Testis (tissue), 3 donors: ENCODE results near the gene IQCN. TPM values are rescaled to one million over a fixed set of nuclear protein-coding genes. Genes with fewer than 3 reads are reported as not detected.

Source experiments
- DNase-seq: peaks from one replicate; pipeline ENCODE4 v3.0.0-alpha.2; 2019
- H3K27ac ChIP-seq, 2 donors: fragments of 200-600 bp; sonication (generic); one replicate each; pipeline ENCODE4 v1.5.1; 2019
- H3K27me3 ChIP-seq: fragments of 200-600 bp; sonication (generic); one replicate; pipeline ENCODE4 v1.5.1; 2019
- H3K36me3 ChIP-seq: fragments of 200-600 bp; sonication (generic); one replicate; pipeline ENCODE4 v1.5.1; 2017; ENCODE audit warnings: low read depth; ENCODE audit errors: missing control alignments
- H3K4me1 ChIP-seq: fragments of 200-600 bp; sonication (generic); one replicate; pipeline ENCODE4 v1.5.1; 2019
- H3K4me3 ChIP-seq, 2 donors: fragments of 200-600 bp; sonication (generic); one replicate each; pipeline ENCODE4 v1.5.1; 2017 to 2019
- H3K9me3 ChIP-seq: fragments of 200-600 bp; sonication (generic); one replicate; pipeline ENCODE4 v1.5.1; 2017
- POLR2A ChIP-seq: fragments of 450-650 bp; IDR thresholded peaks from one replicate; pipeline ENCODE4 v1.6.1; 2017; ENCODE audit warnings: antibody characterized with exemption, mild to moderate bottlenecking, moderate library complexity
- WGBS, 2 donors: methylation state at CpG; one replicate each; pipeline ENCODE4 v1.1.5; 2018; 5-methylcytosine and 5-hydroxymethylcytosine counted together
- intact Hi-C: fragments of 100-400 bp; cut with DNase I; formaldehyde crosslinking; loops from one replicate; pipeline ENCODE4 v1.15.1; 2023; ENCODE audit warnings: low total_unique reads
- polyA plus RNA-seq: library from polyadenylated mRNA; stranded (reverse); fragments of 350-450 nt; fragmentation: Illumina TruSeq; extraction: RNeasy Lipid Tissue Mini Kit (QIAGEN cat#74804); gene quantifications from one replicate; pipeline ENCODE4 v1.2.3, GENCODE V29; 2014; ENCODE audit warnings: low read depth, low replicate concordance; ENCODE audit not compliant: insufficient read depth
- total RNA-seq, 2 donors: library from RNA; depleted of rRNA; stranded (reverse); fragments of >200 nt; gene quantifications; one replicate each; pipeline ENCODE4 v1.2.3, GENCODE V29; 2016
- TF ChIP-seq, protein P1 (sequence below), 3 experiments: fragments of 450-650 bp in 2 of 3; fragments of 200-600 bp in 1 of 3; sonication (generic) in 1 of 3; IDR thresholded peaks; one replicate each; pipeline ENCODE4 v1.5.1; 2016 to 2019; ENCODE audit warnings: antibody characterized with exemption in 3 of 3, mild to moderate bottlenecking in 2 of 3, moderate library complexity in 1 of 3

Gene IQCN
- total and polyA plus RNA-seq, 3 donors from 2014 or later, result 30.1 to 88.1 (median 62.3) TPM

DNA sequence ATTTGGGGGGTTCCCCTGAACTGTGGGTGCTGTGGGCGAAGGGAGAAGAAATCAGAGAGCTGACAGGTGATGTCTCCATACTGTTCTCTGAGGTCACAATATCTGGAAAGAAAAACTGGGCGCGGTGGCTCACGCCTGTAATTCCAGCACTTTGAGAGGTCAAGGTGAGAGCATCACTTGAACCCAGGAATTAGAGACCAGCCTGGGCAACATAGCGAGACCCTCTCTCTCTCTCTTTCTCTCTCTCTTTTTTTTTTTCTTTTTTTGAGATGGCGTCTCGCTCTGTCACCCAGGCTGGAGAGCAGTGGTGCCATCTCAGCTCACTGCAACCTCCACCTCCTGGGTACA lies 21.9 kb downstream of the IQCN start:
- H3K9me3 ChIP-seq, result no peaks in the 10 kb centered on the region
- no peak overlapping the region for H3K4me3 ChIP-seq
- TF ChIP-seq POLR2A, result no peak
- TF ChIP-seq, protein P1, sequence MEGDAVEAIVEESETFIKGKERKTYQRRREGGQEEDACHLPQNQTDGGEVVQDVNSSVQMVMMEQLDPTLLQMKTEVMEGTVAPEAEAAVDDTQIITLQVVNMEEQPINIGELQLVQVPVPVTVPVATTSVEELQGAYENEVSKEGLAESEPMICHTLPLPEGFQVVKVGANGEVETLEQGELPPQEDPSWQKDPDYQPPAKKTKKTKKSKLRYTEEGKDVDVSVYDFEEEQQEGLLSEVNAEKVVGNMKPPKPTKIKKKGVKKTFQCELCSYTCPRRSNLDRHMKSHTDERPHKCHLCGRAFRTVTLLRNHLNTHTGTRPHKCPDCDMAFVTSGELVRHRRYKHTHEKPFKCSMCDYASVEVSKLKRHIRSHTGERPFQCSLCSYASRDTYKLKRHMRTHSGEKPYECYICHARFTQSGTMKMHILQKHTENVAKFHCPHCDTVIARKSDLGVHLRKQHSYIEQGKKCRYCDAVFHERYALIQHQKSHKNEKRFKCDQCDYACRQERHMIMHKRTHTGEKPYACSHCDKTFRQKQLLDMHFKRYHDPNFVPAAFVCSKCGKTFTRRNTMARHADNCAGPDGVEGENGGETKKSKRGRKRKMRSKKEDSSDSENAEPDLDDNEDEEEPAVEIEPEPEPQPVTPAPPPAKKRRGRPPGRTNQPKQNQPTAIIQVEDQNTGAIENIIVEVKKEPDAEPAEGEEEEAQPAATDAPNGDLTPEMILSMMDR (IDR thresholded peaks at IDR 0.05), result no peak
- no peaks in the 10 kb centered on the region for H3K27me3 ChIP-seq
- 65 to 82% methylated on average over 7 of the region's 7 CpGs for WGBS, 2 donors
- no peaks in the 10 kb centered on the region for H3K4me1 ChIP-seq
- intact Hi-C loops, result loop anchor here (5.0 kb wide), 1 partner anchor 135 kb away; no protein-coding TSS in a partner anchor
- no peaks in the 10 kb centered on the region for H3K36me3 ChIP-seq
- no peak overlapping the region for H3K27ac ChIP-seq
- DNase-seq, result no peak

DNA sequence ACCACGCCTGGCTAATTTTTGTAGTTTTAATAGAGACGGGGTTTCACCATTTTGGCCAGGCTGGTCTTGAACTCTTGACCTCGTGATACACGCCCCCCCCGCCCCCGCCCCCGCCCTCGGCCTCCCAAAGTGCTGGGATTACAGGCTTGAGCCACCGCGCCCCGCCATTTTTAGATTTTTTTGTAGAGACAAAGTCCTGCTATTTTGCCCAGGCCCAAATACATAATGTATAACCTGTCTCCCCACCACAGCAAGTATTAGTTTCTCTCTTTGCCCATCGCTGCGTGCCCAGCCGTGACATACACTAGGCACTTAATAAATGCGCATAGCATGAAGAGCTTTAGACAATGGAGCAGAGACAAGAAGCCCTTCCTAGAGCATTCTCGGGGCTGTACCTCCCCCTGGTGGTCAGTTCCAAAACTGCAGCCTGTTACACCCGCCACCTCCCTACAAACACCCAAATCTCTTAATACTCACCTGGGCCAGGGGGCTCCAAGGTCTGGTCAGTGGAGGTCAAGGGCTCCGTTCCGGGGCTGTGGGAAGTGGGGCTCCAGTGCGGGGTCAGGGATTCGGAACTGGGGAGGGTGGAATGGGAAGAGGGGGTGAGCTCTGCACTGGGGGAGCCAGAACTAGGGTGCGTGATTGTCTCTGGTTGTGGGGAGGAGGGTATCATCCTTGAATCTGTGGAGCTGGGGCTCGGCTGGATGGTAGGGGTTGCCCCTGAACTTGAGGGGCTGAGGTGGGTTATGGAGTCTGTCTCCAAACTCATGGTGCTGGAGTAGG lies 22.5 kb downstream of the IQCN start:
- no peaks in the 10 kb centered on the region for H3K36me3 ChIP-seq
- H3K4me3 ChIP-seq, result no peak overlapping the region
- H3K27me3 ChIP-seq, result no peaks in the 10 kb centered on the region
- H3K4me1 ChIP-seq, result no peaks in the 10 kb centered on the region
- peak; percentile 85 for DNase-seq
- 17 to 22% methylated on average over 14 to 23 of the region's 23 CpGs for WGBS, 2 donors
- H3K9me3 ChIP-seq, result no peaks in the 10 kb centered on the region
- H3K27ac ChIP-seq, result no peak overlapping the region
- no peak for TF ChIP-seq POLR2A
- TF ChIP-seq, protein P1 (IDR thresholded peaks at IDR 0.05), result peak; percentile 96 to 98 (median 97)
- intact Hi-C loops, result loop anchor here (5.0 kb wide), 1 partner anchor 134 kb away; no protein-coding TSS in a partner anchor

DNA sequence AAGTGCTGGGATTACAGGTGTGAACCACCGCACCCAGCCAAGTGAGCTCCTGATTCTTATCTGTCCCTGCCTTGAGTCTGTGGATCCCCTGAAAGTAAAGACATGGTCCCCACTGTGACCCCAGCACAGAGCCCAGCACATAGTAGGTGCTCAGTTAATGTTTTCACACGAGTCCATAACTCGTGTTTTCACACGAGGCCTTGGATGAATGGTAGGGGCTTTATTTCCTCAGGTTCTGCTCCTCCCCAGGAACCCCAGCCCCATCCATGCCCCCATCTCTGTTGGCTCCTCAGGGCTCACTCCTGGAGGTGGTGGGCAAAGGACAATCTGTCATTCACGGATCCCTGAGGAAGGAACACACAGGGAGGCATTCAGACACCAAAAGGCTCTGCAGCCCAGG lies 24.4 kb downstream of the IQCN start:
- no peak overlapping the region for H3K4me3 ChIP-seq
- 88 to 98% methylated on average over 5 of the region's 5 CpGs for WGBS, 2 donors

DNA sequence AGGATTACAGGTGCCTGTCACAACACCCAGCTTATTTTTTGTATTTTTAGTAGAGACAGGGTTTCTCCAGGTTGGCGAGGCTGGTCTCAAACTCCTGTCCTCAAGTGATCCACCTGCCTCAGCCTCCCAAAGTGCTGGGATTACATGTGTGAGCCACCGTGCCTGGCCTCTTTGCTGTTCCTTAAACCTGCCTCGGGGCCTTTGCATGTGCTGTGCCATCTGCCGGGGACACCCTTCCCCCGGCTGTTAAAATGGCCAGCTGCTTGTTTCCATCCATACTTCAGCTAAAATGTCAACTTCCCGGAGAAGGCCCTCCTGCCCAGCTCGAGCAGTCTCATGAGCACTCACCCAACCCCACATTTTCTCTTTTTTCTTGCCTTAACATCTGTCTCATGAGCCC lies 29.0 kb downstream of the IQCN start:
- TF ChIP-seq, protein P1 (IDR thresholded peaks at IDR 0.05), result no peak
- no peak for TF ChIP-seq POLR2A
- no peaks in the 10 kb centered on the region for H3K27me3 ChIP-seq
- 66 to 78% methylated on average over 7 of the region's 7 CpGs for WGBS, 2 donors
- H3K4me3 ChIP-seq, result no peak overlapping the region
- intact Hi-C loops, result no loop called here
- no peak for DNase-seq
- H3K36me3 ChIP-seq, result no peaks in the 10 kb centered on the region
- no peaks in the 10 kb centered on the region for H3K4me1 ChIP-seq
- no peak overlapping the region for H3K27ac ChIP-seq
- H3K9me3 ChIP-seq, result no peaks in the 10 kb centered on the region

More for the DNA sequence above, 24.4 kb downstream of the IQCN start:
- Histone ChIP-seq H3K4me1 (no peaks in the 10 kb centered on the region), H3K9me3 (no peaks in the 10 kb centered on the region), H3K36me3 (no peaks in the 10 kb centered on the region), H3K27me3 (no peaks in the 10 kb centered on the region), H3K27ac (no peak overlapping the region)
- DNase-seq, result no peak
- TF ChIP-seq, protein P1 (IDR thresholded peaks at IDR 0.05), result no peak
- TF ChIP-seq POLR2A, result no peak
- intact Hi-C loops, result loop anchor here (5.0 kb wide), 1 partner anchor 133 kb away; no protein-coding TSS in a partner anchor

DNA sequence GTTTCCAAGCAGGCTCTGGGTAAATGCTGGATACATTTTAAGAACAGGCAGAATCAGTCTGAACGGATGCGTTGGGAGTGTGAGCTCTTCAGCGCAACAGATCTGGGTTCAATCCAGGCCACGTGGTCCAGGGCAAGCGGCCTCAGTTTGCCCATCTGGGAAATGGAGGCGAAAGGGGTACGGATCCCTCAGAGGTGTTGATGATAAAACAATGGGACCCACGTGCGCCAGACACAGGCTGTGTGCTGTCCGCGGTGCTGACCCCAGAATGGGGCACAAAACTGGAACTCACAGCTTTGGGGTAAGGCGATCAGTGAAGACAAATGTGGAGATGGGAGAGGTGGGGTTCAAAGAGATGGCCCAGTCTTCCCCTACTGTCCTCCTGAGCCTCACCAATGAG lies 34.9 kb downstream of the IQCN start:
- no peak for TF ChIP-seq POLR2A
- TF ChIP-seq, protein P1 (IDR thresholded peaks at IDR 0.05), result no peak
- intact Hi-C loops, result no loop called here
- Histone ChIP-seq H3K27ac (no peak overlapping the region), H3K36me3 (no peaks in the 10 kb centered on the region), H3K9me3 (no peaks in the 10 kb centered on the region), H3K27me3 (no peaks in the 10 kb centered on the region), H3K4me1 (no peaks in the 10 kb centered on the region), H3K4me3 (no peak overlapping the region)
- DNase-seq, result peak; percentile 26
- 27 to 36% methylated on average over 12 of the region's 12 CpGs for WGBS, 2 donors
